ENCODE data around the gene IP6K1.
"Not testable (repeated sequence)": the region's sequence is repeated elsewhere in the genome, so short reads cannot be mapped to it uniquely, and the experiment has no call there.

Gene IP6K1

GRCh38 chr3:49786357-49787181 is at the start of gene IP6K1:
Gene IP6K1 (minus strand): TSS chr3:49786542. CDS start chr3:49748040, 38,502 bp downstream.
- peak; percentile 100 for ATAC-seq
- DNase-seq: peak; percentile 99

GRCh38 chr3:49831341-49831740 is 45.0 kb upstream of the IP6K1 start:
- ATAC-seq (no peak), DNase-seq (no peak)

- ATAC-seq (no peak), DNase-seq (no peak)
Measured at GRCh38 chr3:49826016-49826415, 39.7 kb upstream of the IP6K1 start.

- ATAC-seq: not testable (repeated sequence)
Measured at GRCh38 chr3:49823131-49823530, 36.8 kb upstream of the IP6K1 start.

GRCh38 chr3:49813497-49814174 is 27.3 kb upstream of the IP6K1 start, which contains the start of gene UBA7:
Gene UBA7 (minus strand): TSS chr3:49813953. CDS start chr3:49813787, 166 bp downstream.
- DNase-seq (peak; percentile 41), ATAC-seq (peak; percentile 75)

More at GRCh38 chr3:49823131-49823530, 36.8 kb upstream of the IP6K1 start:
- not testable (repeated sequence) for DNase-seq

GRCh38 chr3:49812916-49813496 is 26.7 kb upstream of the IP6K1 start:
- no peak for DNase-seq
- ATAC-seq: no peak

GRCh38 chr3:49807431-49808114 is 21.2 kb upstream of the IP6K1 start:
- ATAC-seq (no peak), DNase-seq (no peak)

GRCh38 chr3:49806850-49807249 is 20.5 kb upstream of the IP6K1 start:
- ATAC-seq (no peak), DNase-seq (no peak)

- ATAC-seq (no peak), DNase-seq (peak; percentile 42)
Measured at GRCh38 chr3:49805897-49806701, 19.8 kb upstream of the IP6K1 start.

- DNase-seq: no peak
- ATAC-seq: no peak
Measured at GRCh38 chr3:49805367-49805782, 19.0 kb upstream of the IP6K1 start.

- DNase-seq: no peak
- no peak for ATAC-seq
Measured at GRCh38 chr3:49804141-49805041, 18.0 kb upstream of the IP6K1 start.

- DNase-seq (peak; percentile 54), ATAC-seq (no peak)
Measured at GRCh38 chr3:49803465-49804140, 17.3 kb upstream of the IP6K1 start.

GRCh38 chr3:49802719-49803464 is 16.6 kb upstream of the IP6K1 start, which contains the start of gene INKA1:
Gene INKA1 (plus strand): TSS chr3:49803261. CDS start chr3:49803393, 132 bp downstream.
- peak; percentile 92 for DNase-seq
- peak; percentile 79 for ATAC-seq

GRCh38 chr3:49801160-49801559 is 14.8 kb upstream of the IP6K1 start:
- DNase-seq (no peak), ATAC-seq (no peak)

GRCh38 chr3:49799761-49800160 is 13.4 kb upstream of the IP6K1 start, which contains the start of gene CDHR4:
Gene CDHR4 (minus strand): TSS chr3:49799873. CDS start chr3:49799812, 61 bp downstream.
- no peak for ATAC-seq
- DNase-seq: no peak

- DNase-seq (no peak), ATAC-seq (no peak)
Measured at GRCh38 chr3:49799105-49799504, 12.8 kb upstream of the IP6K1 start.

GRCh38 chr3:49794926-49795905 is 8.9 kb upstream of the IP6K1 start:
- ATAC-seq (no peak), DNase-seq (no peak)

- ATAC-seq (no peak), DNase-seq (no peak)
Measured at GRCh38 chr3:49794431-49794830, 8.1 kb upstream of the IP6K1 start.
